Tibial nerve (tissue), 4 donors: ENCODE data around the gene KDM4C. TPM values are rescaled to one million over a fixed set of nuclear protein-coding genes. Genes with fewer than 3 reads are reported as not detected.

Experiments
- DNase-seq, 2 donors: peaks; one replicate each; pipeline ENCODE4 v3.0.0-alpha.2; 2019; ENCODE audit warnings: low spot score in 2 of 2
- H3K27ac ChIP-seq, 4 donors: fragments of 200-600 bp; sonication (generic) in 3 of 4; one replicate each; pipeline ENCODE4 v1.5.1; 2017 to 2019; ENCODE audit warnings: mild to moderate bottlenecking in 1 of 4
- H3K27me3 ChIP-seq, 2 donors: fragments of 200-600 bp; sonication (generic) in 1 of 2; one replicate each; pipeline versions ENCODE4 v1.5.1 to v1.6.0; 2017 to 2019
- H3K36me3 ChIP-seq, 3 donors: fragments of 200-600 bp; sonication (generic); one replicate each; pipeline ENCODE4 v1.5.1; 2018 to 2019
- H3K4me1 ChIP-seq, 4 donors: fragments of 200-600 bp; sonication (generic) in 3 of 4; one replicate each; pipeline ENCODE4 v1.5.1; 2017 to 2019
- H3K4me3 ChIP-seq, 4 donors: fragments of 200-600 bp; sonication (generic) in 3 of 4; one replicate each; pipeline ENCODE4 v1.5.1; 2017 to 2019; ENCODE audit warnings: mild to moderate bottlenecking in 1 of 4, moderate library complexity in 1 of 4
- H3K9me3 ChIP-seq, 4 donors: fragments of 200-600 bp; sonication (generic) in 3 of 4; one replicate each; pipeline ENCODE4 v1.5.1; 2017 to 2019
- EP300 ChIP-seq, 2 donors: sonication (generic); formaldehyde crosslinking; IDR thresholded peaks; one replicate each; pipeline ENCODE4 v1.6.1; 2017; ENCODE audit warnings: antibody characterized with exemption in 2 of 2, mild to moderate bottlenecking in 1 of 2
- POLR2A ChIP-seq, 2 donors: fragments of 450-650 bp; IDR thresholded peaks; one replicate each; pipeline ENCODE4 v1.6.1; 2017; ENCODE audit warnings: antibody characterized with exemption in 2 of 2, mild to moderate bottlenecking in 2 of 2, moderate library complexity in 2 of 2
- WGBS, 2 donors: methylation state at CpG; one replicate each; pipeline ENCODE4 v1.1.5; 2018; 5-methylcytosine and 5-hydroxymethylcytosine counted together
- total RNA-seq, 4 donors: library from RNA; depleted of rRNA; stranded (reverse); fragments of >200 nt; gene quantifications; one replicate each; pipeline ENCODE4 v1.1.0, GENCODE V29; 2016
- TF ChIP-seq, protein P1 (sequence below), 5 experiments: fragments of 200-600 bp in 3 of 5; fragments of 450-650 bp in 2 of 5; sonication (generic) in 3 of 5; IDR thresholded peaks; one replicate each; pipeline ENCODE4 v1.5.1; 2016 to 2019; ENCODE audit warnings: antibody characterized with exemption in 5 of 5, mild to moderate bottlenecking in 3 of 5, moderate library complexity in 2 of 5

KDM4C gene
- total RNA-seq, 4 donors from 2014 or later, result 27.8 to 47.7 (median 38.1) TPM

DNA sequence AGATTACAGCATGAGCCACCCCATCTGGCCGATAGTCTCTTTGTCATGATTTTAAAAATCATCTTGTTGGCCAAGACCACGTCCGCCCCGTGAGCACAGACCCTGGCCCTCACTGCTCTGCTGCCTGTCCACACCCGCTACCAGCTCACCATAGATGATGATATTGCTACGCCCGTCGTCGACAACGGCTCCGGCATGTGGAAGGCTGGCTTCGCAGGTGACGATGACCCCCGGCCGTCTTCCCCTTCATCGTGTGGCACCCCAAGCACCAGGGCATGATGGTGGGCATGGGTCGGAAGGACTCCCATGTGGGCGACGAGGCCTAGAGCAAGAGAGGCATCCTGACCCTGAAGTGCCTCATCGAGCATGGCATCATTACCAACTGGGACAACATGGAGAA is 76.5 kb downstream of the KDM4C start:
- Histone ChIP-seq H3K36me3 (peaks cover 0 to 43% (median 0%) of the 10 kb centered on the region in 3 donors), H3K27ac (no peak overlapping the region), H3K4me3 (no peak overlapping the region), H3K27me3 (no peaks in the 10 kb centered on the region), H3K4me1 (peaks cover 0 to 13% (median 7%) of the 10 kb centered on the region in 4 donors), H3K9me3 (peaks cover 0 to 3% (median 0%) of the 10 kb centered on the region in 4 donors)
- DNase-seq, result no peak
- 99% methylated on average over 20 of the region's 20 CpGs for WGBS, 2 donors
- TF ChIP-seq, protein P1, sequence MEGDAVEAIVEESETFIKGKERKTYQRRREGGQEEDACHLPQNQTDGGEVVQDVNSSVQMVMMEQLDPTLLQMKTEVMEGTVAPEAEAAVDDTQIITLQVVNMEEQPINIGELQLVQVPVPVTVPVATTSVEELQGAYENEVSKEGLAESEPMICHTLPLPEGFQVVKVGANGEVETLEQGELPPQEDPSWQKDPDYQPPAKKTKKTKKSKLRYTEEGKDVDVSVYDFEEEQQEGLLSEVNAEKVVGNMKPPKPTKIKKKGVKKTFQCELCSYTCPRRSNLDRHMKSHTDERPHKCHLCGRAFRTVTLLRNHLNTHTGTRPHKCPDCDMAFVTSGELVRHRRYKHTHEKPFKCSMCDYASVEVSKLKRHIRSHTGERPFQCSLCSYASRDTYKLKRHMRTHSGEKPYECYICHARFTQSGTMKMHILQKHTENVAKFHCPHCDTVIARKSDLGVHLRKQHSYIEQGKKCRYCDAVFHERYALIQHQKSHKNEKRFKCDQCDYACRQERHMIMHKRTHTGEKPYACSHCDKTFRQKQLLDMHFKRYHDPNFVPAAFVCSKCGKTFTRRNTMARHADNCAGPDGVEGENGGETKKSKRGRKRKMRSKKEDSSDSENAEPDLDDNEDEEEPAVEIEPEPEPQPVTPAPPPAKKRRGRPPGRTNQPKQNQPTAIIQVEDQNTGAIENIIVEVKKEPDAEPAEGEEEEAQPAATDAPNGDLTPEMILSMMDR (IDR thresholded peaks at IDR 0.05), result no peak
- TF ChIP-seq EP300 (IDR thresholded peaks at IDR 0.05) (no peak), POLR2A (IDR thresholded peaks at IDR 0.05) (no peak)

- Histone ChIP-seq H3K36me3 (peaks cover 0 to 31% (median 0%) of the 10 kb centered on the region in 3 donors), H3K9me3 (peaks cover 0 to 3% (median 0%) of the 10 kb centered on the region in 4 donors), H3K27me3 (no peaks in the 10 kb centered on the region), H3K4me1 (peaks cover 0 to 13% (median 7%) of the 10 kb centered on the region in 4 donors), H3K27ac (no peak overlapping the region), H3K4me3 (no peak overlapping the region)
- TF ChIP-seq EP300 (IDR thresholded peaks at IDR 0.05), result no peak
- TF ChIP-seq, protein P1 (IDR thresholded peaks at IDR 0.05), result no peak
- no peak for TF ChIP-seq POLR2A (IDR thresholded peaks at IDR 0.05)
- no peak for DNase-seq
- WGBS, 2 donors, result 22 to 28% methylated on average over 6 of the region's 6 CpGs
Measured at GRCh38 chr9:6838158-6838557, 80.4 kb downstream of the KDM4C start.

DNA sequence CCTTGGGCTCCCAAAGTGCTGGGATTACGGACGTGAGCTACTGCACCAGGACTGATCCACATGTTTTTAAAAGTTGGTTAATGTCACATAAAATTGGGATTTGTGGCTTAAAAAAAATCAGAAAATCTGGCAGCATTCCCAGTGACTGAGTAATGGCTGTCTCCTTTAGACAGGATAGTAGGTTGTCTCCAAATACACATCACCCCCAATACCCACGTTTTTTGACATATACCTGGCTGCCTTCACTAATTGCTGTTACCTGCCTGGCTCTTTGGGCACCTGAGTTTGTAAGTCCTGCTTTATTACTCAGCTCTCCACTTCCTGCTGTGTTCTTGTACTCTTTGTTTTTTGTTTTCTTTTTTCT is 84.8 kb downstream of the KDM4C start:
- Histone ChIP-seq H3K27me3 (no peaks in the 10 kb centered on the region), H3K36me3 (no peaks in the 10 kb centered on the region), H3K4me3 (no peak overlapping the region), H3K9me3 (no peaks in the 10 kb centered on the region), H3K4me1 (peaks cover 0 to 13% (median 7%) of the 10 kb centered on the region in 4 donors), H3K27ac (no peak overlapping the region)
- TF ChIP-seq POLR2A (IDR thresholded peaks at IDR 0.05) (no peak), EP300 (IDR thresholded peaks at IDR 0.05) (no peak)
- TF ChIP-seq, protein P1 (IDR thresholded peaks at IDR 0.05), result no peak
- 78 to 83% methylated on average over 3 of the region's 3 CpGs for WGBS, 2 donors
- DNase-seq, result no peak

DNA sequence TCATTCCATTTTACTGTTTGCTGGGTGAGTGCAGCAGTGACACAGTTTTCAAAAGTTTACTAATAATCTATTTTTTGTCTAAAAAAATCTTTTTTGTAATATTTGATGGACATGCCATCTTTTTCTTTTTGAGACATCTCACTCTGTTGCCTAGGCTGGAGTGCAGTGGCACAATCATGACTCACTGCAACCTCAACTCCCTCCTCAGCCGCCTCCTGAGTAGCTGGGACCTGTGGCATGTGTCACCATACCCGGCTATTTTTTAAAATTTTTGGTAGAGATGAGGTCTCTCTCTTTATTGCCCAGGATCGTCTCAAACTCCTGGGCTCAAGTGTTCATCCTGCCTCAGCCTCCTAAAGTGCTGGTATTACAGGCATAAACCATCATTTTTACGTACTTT is 86.0 kb downstream of the KDM4C start:
- DNase-seq, result no peak
- WGBS, 2 donors, result 94 to 96% methylated on average over 4 of the region's 4 CpGs
- Histone ChIP-seq H3K4me3 (no peak overlapping the region), H3K27ac (no peak overlapping the region), H3K4me1 (peaks cover 0 to 3% (median under 1%) of the 10 kb centered on the region in 4 donors), H3K27me3 (no peaks in the 10 kb centered on the region), H3K36me3 (no peaks in the 10 kb centered on the region), H3K9me3 (no peaks in the 10 kb centered on the region)
- TF ChIP-seq POLR2A (IDR thresholded peaks at IDR 0.05) (no peak), EP300 (IDR thresholded peaks at IDR 0.05) (no peak)
- TF ChIP-seq, protein P1 (IDR thresholded peaks at IDR 0.05), result no peak

GRCh38 chr9:6844267-6844666 is 86.5 kb downstream of the KDM4C start:
- WGBS, 2 donors, result 79 to 82% methylated on average over 4 of the region's 4 CpGs

More at GRCh38 chr9:6844267-6844666, 86.5 kb downstream of the KDM4C start:
- Histone ChIP-seq H3K4me1 (no peaks in the 10 kb centered on the region), H3K27ac (no peak overlapping the region), H3K27me3 (no peaks in the 10 kb centered on the region), H3K4me3 (no peak overlapping the region), H3K9me3 (no peaks in the 10 kb centered on the region), H3K36me3 (no peaks in the 10 kb centered on the region)
- DNase-seq, result no peak
- TF ChIP-seq EP300 (IDR thresholded peaks at IDR 0.05) (no peak), POLR2A (IDR thresholded peaks at IDR 0.05) (no peak)
- TF ChIP-seq, protein P1 (IDR thresholded peaks at IDR 0.05), result no peak
